NCI-H748 treated with DMSO at 0.1 percent for 48 hours (cell line): ENCODE results near the gene CAPRIN2.

Experiments
- DNase-seq: peaks from one replicate; lab custom pipeline; 2025; lab: John Stamatoyannopoulos, UW

The CAPRIN2 gene

GRCh38 chr12:30761730-30762129 lies 7.0 kb upstream of the CAPRIN2 start:
- no peak for DNase-seq

GRCh38 chr12:30757316-30757715 lies 2.6 kb upstream of the CAPRIN2 start:
- no peak for DNase-seq

GRCh38 chr12:30756074-30756473 lies 1.3 kb upstream of the CAPRIN2 start:
- DNase-seq = no peak

- peak; percentile 51 for DNase-seq
Observed at GRCh38 chr12:30755395-30755762, 628 bp upstream of the CAPRIN2 start.

GRCh38 chr12:30754383-30754749 lies 385 bp downstream of the CAPRIN2 start:
- DNase-seq = no peak

GRCh38 chr12:30753751-30754382 lies 884 bp downstream of the CAPRIN2 start:
- peak; percentile 15 for DNase-seq

GRCh38 chr12:30753233-30753632 lies 1.5 kb downstream of the CAPRIN2 start:
- DNase-seq = no peak

- DNase-seq = no peak
Observed at GRCh38 chr12:30752255-30752654, 2.5 kb downstream of the CAPRIN2 start.

GRCh38 chr12:30748147-30748546 lies 6.6 kb downstream of the CAPRIN2 start:
- DNase-seq = no peak

- no peak for DNase-seq
Observed at GRCh38 chr12:30746190-30746589, 8.6 kb downstream of the CAPRIN2 start.

GRCh38 chr12:30744321-30744720 lies 10.4 kb downstream of the CAPRIN2 start:
- no peak for DNase-seq

- DNase-seq = no peak
Observed at GRCh38 chr12:30740274-30740673, 14.5 kb downstream of the CAPRIN2 start.

GRCh38 chr12:30739020-30739419 lies 15.7 kb downstream of the CAPRIN2 start:
- no peak for DNase-seq

GRCh38 chr12:30732954-30733637 lies 21.7 kb downstream of the CAPRIN2 start:
- DNase-seq = no peak

- DNase-seq = no peak
Observed at GRCh38 chr12:30730011-30730410, 24.7 kb downstream of the CAPRIN2 start.

- DNase-seq = no peak
Observed at GRCh38 chr12:30729547-30729946, 25.2 kb downstream of the CAPRIN2 start.

GRCh38 chr12:30726647-30727046 lies 28.1 kb downstream of the CAPRIN2 start:
- DNase-seq = no peak

GRCh38 chr12:30725739-30726138 lies 29.0 kb downstream of the CAPRIN2 start:
- DNase-seq = no peak

GRCh38 chr12:30719060-30719459 lies 35.7 kb downstream of the CAPRIN2 start:
- DNase-seq = no peak

GRCh38 chr12:30707613-30708342 lies 47.0 kb downstream of the CAPRIN2 start:
- DNase-seq = no peak

- DNase-seq = peak; percentile 57
Observed at GRCh38 chr12:30706476-30706875, 48.3 kb downstream of the CAPRIN2 start.

GRCh38 chr12:30701056-30701455 lies 53.7 kb downstream of the CAPRIN2 start:
- no peak for DNase-seq

GRCh38 chr12:30700216-30700900 lies 54.4 kb downstream of the CAPRIN2 start:
- DNase-seq = no peak
